LNCAP (cell line): ENCODE measurements around the gene GMPR2.

ENCODE experiments used
- TF ChIP-seq, protein P1 (sequence below): fragments of 450-650 bp; IDR thresholded peaks from 2 replicates; pipeline ENCODE4 v1.5.1; 2017; ENCODE audit warnings: mild to moderate bottlenecking

Gene GMPR2

DNA sequence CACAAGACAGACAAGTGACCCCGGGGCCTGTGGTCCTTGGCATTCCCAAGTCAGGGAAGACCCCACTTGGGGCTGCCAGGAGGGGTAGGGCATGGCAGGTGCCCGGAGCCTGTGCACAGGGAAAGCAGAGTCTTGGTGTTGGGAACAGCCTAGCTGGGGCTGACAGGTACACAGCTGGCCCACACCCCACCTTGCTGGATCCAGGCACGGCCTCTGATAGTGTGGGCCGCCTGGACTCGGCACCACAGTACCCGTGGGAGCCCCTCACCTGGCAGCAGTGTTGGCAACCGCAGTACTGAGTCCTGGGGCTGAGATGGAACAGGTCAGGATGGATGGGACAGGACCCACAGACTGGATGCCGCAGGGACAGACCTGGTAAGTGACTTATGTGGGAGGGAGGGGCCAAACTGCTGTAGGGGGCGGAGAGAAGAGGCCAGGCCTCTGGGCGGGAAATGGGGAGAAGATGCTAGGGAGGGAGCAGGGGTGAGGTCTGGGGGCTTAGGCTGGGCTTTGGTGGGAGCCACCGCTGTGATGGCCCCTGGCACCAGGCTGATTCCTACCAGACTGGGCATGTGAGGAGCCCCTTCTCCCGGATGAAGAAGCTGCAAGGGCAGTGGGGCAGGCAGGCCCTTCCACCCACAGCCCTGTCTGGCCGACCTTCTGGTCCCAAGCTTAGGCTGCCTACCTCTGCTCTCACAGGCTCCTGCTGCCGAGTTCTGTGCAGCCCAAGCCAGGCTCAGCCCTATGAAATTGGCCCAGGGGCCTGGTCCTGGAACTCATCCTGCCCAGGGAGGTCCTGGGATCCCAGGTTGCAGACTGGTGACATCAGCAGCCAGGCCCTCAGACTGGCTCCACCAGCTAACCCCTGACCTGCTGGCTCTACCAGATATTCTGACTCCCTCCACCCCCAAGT lies 30.3 kb downstream of the GMPR2 start, which contains the start of gene TGM1:
Gene TGM1 (minus strand): TSS at position 357 of the 913 bp plus-strand sequence. CDS start 825 bp downstream, outside the sequence.
- TF ChIP-seq, protein P1, sequence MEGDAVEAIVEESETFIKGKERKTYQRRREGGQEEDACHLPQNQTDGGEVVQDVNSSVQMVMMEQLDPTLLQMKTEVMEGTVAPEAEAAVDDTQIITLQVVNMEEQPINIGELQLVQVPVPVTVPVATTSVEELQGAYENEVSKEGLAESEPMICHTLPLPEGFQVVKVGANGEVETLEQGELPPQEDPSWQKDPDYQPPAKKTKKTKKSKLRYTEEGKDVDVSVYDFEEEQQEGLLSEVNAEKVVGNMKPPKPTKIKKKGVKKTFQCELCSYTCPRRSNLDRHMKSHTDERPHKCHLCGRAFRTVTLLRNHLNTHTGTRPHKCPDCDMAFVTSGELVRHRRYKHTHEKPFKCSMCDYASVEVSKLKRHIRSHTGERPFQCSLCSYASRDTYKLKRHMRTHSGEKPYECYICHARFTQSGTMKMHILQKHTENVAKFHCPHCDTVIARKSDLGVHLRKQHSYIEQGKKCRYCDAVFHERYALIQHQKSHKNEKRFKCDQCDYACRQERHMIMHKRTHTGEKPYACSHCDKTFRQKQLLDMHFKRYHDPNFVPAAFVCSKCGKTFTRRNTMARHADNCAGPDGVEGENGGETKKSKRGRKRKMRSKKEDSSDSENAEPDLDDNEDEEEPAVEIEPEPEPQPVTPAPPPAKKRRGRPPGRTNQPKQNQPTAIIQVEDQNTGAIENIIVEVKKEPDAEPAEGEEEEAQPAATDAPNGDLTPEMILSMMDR = no peak

- TF ChIP-seq, protein P1 = no peak
Observed at GRCh38 chr14:24263848-24264247, 31.1 kb downstream of the GMPR2 start.

- TF ChIP-seq, protein P1 = no peak
Observed at GRCh38 chr14:24264298-24264697, 31.6 kb downstream of the GMPR2 start.

DNA sequence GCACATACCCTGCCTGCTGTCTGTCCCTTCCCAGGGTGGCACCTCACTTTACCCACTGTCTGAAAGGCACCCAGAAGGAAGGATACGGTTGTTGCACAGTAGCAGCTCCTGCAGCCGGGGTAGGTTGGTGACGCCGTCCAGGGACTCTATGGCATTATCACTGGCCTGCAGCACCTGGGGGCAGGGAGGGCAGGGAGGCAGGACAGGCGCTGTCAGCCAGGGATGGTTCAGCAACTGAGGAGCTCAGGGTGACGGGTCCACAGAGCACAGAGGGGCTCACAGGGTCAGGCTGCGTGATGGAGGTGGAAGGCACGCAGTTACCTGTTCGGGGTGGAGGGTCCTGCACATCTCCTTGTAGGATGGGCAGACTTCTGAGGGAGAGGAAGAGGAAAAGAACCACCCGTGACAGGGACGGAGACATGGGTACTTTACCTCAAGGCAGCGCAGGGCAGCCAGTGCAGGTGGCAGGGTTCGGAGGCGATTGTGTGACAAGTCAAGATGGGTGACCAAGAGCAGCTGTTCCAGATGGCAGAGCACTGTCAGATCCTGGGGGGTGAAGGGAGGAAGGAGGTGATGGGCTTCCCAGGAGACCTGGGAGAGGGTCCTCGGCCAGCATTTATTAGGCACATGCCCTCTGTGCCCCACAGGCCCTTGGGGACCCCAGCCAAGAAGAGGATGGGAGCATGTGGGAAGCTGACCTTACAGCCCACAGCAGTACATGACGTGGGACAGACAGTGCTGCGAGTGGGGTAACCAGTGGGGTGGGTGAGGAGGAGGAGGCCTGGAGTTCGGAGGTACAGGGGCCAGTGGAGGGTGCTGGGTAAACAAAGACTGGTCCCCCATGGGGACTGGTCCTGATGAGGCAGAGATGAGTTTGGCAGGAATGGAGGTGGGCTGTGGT lies 33.9 kb downstream of the GMPR2 start:
- TF ChIP-seq, protein P1 = no peak

DNA sequence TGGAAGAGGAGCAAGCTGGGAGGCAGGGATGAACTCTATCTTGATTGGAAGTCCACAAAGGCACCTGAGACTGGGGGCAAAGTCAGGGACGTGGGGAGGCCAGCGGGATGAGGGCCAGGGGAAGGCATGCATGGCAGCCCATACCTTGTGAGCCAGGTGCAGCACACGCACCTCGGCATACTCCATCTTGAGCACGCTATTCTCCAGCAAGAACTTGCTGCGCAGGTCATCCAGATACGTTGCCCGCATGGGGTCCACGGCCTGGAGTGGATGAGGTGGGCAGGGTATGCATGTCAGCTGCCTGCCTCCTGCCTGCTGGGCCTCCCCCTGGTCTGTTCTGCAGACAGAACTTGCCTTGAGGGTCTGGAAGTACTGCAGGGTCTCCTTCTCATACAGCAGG lies 34.8 kb downstream of the GMPR2 start:
- TF ChIP-seq, protein P1 = no peak

- TF ChIP-seq, protein P1 = no peak
Observed at GRCh38 chr14:24268225-24268624, 35.5 kb downstream of the GMPR2 start.

- TF ChIP-seq, protein P1 = no peak
Observed at GRCh38 chr14:24269368-24269767, 36.6 kb downstream of the GMPR2 start.
